ENCODE measurements around the gene TMEM225.
"Not testable (repeated sequence)": the region's sequence is repeated elsewhere in the genome, so short reads cannot be mapped to it uniquely, and the experiment has no call there.

DNA sequence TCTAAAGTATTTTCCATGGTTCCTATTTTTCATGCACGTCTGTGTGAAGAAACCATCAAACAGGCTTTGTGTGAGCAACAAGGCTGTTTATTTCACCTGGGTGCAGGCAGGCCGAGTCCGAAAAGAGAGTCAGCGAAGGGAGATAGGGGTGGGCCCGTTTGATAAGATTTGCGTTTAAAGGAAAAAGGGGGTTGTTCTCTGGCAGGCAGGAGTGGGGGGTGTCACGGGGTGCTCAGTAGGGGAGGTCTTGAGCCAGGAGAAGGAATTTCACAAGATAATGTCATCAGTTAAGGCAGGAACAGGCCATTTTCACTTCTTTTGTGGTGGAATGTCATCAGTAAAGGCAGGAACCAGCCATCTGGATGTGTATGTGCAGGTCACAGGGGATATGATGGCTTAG is 20.2 kb downstream of the TMEM225 start:
- TF ChIP-seq, protein P1, sequence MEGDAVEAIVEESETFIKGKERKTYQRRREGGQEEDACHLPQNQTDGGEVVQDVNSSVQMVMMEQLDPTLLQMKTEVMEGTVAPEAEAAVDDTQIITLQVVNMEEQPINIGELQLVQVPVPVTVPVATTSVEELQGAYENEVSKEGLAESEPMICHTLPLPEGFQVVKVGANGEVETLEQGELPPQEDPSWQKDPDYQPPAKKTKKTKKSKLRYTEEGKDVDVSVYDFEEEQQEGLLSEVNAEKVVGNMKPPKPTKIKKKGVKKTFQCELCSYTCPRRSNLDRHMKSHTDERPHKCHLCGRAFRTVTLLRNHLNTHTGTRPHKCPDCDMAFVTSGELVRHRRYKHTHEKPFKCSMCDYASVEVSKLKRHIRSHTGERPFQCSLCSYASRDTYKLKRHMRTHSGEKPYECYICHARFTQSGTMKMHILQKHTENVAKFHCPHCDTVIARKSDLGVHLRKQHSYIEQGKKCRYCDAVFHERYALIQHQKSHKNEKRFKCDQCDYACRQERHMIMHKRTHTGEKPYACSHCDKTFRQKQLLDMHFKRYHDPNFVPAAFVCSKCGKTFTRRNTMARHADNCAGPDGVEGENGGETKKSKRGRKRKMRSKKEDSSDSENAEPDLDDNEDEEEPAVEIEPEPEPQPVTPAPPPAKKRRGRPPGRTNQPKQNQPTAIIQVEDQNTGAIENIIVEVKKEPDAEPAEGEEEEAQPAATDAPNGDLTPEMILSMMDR (IDR thresholded peaks at IDR 0.05; ENCODE audit: low read depth, low read length, missing input control), result not testable (repeated sequence)
- TF ChIP-seq, protein P2, sequence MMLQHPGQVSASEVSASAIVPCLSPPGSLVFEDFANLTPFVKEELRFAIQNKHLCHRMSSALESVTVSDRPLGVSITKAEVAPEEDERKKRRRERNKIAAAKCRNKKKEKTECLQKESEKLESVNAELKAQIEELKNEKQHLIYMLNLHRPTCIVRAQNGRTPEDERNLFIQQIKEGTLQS (IDR thresholded peaks at IDR 0.05), result not testable (repeated sequence)
- TF ChIP-seq, protein P3, sequence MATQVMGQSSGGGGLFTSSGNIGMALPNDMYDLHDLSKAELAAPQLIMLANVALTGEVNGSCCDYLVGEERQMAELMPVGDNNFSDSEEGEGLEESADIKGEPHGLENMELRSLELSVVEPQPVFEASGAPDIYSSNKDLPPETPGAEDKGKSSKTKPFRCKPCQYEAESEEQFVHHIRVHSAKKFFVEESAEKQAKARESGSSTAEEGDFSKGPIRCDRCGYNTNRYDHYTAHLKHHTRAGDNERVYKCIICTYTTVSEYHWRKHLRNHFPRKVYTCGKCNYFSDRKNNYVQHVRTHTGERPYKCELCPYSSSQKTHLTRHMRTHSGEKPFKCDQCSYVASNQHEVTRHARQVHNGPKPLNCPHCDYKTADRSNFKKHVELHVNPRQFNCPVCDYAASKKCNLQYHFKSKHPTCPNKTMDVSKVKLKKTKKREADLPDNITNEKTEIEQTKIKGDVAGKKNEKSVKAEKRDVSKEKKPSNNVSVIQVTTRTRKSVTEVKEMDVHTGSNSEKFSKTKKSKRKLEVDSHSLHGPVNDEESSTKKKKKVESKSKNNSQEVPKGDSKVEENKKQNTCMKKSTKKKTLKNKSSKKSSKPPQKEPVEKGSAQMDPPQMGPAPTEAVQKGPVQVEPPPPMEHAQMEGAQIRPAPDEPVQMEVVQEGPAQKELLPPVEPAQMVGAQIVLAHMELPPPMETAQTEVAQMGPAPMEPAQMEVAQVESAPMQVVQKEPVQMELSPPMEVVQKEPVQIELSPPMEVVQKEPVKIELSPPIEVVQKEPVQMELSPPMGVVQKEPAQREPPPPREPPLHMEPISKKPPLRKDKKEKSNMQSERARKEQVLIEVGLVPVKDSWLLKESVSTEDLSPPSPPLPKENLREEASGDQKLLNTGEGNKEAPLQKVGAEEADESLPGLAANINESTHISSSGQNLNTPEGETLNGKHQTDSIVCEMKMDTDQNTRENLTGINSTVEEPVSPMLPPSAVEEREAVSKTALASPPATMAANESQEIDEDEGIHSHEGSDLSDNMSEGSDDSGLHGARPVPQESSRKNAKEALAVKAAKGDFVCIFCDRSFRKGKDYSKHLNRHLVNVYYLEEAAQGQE (IDR thresholded peaks at IDR 0.05), result not testable (repeated sequence)
- TF ChIP-seq SP1 (IDR thresholded peaks at IDR 0.05); JUND (IDR thresholded peaks at IDR 0.05); EGR1 (IDR thresholded peaks at IDR 0.05; ENCODE audit: low read depth in 2 of 2); GABPA (IDR thresholded peaks at IDR 0.05 in 1 of 2, conservative IDR thresholded peaks at IDR 0.05 in 1 of 2); RAD21 (IDR thresholded peaks at IDR 0.05): not testable (repeated sequence)
- TF ChIP-seq, protein P4, sequence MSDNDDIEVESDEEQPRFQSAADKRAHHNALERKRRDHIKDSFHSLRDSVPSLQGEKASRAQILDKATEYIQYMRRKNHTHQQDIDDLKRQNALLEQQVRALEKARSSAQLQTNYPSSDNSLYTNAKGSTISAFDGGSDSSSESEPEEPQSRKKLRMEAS (IDR thresholded peaks at IDR 0.05), result not testable (repeated sequence)
- TF ChIP-seq, protein P5, sequence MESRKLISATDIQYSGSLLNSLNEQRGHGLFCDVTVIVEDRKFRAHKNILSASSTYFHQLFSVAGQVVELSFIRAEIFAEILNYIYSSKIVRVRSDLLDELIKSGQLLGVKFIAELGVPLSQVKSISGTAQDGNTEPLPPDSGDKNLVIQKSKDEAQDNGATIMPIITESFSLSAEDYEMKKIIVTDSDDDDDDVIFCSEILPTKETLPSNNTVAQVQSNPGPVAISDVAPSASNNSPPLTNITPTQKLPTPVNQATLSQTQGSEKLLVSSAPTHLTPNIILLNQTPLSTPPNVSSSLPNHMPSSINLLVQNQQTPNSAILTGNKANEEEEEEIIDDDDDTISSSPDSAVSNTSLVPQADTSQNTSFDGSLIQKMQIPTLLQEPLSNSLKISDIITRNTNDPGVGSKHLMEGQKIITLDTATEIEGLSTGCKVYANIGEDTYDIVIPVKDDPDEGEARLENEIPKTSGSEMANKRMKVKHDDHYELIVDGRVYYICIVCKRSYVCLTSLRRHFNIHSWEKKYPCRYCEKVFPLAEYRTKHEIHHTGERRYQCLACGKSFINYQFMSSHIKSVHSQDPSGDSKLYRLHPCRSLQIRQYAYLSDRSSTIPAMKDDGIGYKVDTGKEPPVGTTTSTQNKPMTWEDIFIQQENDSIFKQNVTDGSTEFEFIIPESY (IDR thresholded peaks at IDR 0.05), result not testable (repeated sequence)
